GM21576 (cell line): ENCODE results near the gene ZC3H6.
"Not testable (repeated sequence)": the region's sequence is repeated elsewhere in the genome, so short reads cannot be mapped to it uniquely, and the experiment has no call there.

ENCODE experiments used
- ATAC-seq: cut with Tn5 transposase; IDR thresholded peaks from one replicate; pipeline ENCODE4 v1.9.1; 2021; ENCODE audit warnings: mild to moderate bottlenecking, moderate library complexity; ENCODE audit not compliant: unreplicated experiment

ZC3H6 gene

DNA sequence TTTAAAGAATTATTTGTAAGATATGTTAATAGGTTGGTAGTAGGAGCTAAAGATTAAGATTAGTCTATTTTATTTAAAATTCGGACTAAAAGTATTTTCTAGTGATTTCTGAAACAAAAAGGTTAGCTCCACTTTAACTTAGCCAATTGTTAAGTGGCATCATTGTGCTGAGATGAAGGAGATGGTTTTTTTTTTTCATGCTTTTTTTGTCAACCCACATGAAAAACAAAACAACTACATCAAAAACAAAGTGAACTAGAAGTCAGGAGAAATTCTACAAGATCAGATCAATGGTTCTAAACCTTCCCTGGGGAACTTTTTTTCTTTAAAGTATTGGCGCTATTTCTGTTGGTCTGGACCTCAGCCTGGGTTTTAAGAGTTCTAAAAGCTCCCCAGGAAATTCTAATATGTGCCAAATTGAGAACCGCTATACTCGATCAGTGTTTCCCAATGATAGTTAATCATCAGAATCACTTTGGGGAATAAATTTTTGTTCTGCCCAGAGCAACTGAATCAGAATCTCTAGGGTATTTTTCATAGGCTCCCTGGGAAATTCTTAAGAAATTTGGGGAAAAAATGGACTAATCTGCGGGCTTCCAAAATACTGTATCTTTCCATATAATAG is 2.3 kb downstream of the ZC3H6 start:
- no peak for ATAC-seq

DNA sequence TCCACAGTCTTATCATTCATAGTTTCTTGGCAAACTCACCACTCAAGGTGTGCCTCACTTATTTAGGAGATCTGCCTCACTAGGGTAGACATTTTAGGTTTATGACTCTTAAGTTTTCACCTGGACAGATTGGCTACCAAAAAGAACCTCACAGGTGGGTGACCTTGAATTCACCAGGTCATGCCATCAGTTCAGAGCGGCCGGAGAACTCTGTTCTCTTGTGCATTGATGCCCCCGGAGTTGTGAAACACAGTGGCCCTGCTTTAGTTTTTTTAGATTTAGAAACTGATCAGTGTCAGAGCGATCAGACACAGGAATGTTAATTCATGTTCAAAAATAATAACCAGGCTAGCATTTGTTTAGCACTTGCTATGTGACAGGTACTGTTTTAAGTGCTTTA is 6.7 kb downstream of the ZC3H6 start:
- ATAC-seq, result not testable (repeated sequence)

DNA sequence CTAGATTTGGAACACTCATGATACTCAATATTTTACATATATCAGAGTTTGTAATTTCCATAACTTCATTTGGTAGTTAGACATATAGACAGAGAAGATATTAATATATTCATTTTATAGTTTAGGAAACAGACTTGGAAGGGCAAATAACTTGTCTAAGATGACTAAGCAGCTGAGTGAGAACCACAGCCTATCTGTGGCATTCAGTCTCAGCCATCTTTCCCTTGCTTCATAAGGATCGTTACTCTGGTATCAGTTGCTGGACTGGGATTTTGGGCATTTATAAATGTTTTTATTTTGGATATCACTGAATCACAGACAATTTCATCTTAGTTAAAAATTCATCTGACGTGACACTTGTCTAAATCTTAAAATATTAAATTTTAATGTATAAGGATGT is 8.1 kb downstream of the ZC3H6 start:
- not testable (repeated sequence) for ATAC-seq

DNA sequence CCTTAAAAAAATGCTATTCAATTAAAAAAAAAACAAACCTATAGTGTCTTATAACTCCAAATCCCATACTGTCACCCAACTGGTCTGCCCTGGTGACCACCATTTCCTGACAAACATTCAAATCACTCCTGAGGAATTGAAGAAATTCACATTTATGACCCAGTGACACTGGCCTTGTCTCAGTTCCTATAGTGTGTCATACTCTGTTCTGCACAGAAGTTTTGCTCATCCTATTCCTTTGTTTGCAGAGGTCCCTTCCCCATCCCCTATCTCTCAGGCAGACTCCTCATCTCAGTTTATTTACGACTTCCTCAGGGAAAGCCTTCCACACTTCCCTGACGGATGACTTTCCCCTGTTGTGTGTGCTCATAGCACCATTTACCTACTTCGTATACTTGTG is 14.7 kb downstream of the ZC3H6 start:
- no peak for ATAC-seq

DNA sequence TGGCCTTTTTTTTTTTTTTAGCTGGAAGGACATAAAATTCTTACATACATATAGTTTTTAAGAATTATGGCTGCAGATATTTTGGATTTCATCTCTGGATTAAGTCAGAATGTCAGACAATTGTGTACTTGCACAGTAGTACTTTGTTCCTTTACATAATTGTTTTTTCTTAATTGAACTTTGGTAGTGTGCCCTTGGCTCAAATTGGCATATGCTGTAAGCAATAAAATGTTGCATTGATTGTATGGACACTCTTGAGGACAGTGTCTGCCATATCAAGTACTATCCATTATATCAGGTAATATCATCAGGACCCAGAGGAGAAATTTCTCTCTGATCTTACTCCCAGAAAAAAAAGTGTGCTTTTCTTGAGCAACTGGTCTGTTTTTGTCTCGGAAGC is 15.3 kb downstream of the ZC3H6 start:
- ATAC-seq, result no peak

DNA sequence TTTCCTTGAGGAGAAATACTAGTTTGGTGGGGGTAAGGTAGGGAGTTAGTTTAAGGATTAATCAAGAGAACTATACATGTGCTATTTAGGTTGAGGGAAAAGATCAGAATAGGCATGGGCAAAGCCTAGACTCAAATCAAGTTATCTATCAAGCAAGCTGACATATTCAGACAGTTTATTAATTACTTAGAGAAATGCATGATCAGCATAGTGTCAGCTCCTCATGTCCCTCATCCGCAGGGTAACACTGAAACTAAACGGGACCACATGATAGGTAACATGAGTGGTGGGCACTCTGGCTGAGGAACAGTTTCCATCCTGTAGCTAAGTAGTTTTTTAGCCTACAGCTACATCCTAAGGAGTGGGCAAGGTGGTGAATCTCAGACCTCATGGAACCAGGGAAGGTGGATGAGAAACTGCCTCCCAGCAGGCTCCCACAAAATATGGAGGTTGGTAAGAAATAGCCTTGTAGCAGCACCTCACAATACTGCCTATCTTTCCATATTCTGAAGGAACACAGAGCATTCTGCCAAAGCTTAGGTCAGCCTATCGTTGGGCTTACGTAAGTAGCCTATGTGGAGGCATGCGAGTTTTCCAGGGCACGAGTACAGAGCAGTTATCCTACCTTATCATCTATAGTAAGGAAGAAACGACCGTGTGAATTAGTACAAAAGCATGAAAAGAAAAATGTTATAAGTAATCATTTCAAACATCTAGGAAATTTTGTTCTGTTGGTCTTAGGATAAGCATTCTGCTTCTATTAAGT is 18.4 kb downstream of the ZC3H6 start:
- no peak for ATAC-seq

DNA sequence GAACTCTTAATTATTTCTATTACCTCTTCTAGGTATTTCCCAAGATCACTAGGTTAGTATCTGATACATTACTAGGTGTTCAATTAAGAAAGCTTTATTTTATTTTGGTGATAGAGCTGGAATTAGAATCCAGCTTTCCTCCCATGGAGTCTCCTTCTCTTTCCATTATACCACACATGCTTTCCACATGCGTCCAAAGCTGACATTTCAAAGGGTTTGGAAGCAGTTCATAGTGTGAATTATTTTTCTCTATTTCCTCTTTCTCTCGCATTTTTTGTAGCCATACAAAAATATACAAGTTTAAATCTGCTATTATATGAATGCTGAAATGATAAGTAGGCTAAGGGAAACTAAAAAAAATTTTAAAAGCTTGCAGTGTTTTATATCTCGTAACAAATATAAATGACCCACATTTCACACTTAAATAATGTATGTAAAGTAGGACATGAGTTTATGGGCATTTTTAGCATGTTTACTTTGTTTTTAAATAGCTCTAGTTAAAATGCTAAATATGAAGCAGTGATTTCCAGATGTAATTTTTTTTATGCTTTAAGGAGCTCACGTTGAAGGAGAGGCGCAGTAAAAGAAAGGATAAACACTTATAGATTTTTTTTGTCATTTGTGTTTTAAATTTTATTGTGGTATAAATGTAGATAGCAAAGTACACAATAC is 20.1 kb downstream of the ZC3H6 start:
- ATAC-seq, result no peak

DNA sequence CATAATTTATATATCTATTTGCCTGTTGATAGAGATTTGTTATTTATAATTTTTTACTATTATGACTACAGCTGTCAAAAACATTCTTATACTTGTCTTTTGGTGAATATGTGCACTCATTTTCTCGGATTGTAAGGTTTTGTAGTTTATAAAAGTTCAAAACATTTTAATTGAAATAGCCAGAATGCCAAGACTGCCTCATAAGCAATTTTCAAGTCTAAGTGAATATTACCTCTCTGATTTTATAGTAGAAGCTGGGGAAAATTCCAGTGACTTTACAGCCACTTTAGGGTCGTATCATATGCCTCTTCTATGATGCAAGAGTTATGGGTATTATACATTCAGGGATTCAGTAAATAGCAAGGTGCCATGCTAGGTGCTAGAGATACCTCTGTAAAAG is 21.0 kb downstream of the ZC3H6 start:
- ATAC-seq, result no peak

DNA sequence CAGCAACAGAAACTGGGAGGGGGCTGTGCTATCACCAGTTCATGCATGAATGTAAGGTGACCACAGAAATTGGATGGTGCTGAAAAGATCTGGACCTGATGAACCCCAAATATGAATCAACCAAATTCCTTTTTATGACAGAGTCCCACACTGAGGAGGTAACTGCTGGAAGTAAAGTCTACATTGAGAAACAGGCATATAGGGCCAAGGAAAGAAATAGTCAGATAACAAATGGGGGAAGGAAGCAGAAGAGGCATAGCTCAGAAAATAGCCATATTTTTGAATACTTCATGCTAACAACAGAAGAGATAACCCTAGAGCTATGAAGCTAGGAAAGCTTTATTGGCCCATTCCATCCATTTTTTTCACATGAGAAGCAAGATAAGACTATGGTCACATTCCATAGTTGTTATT is 25.8 kb downstream of the ZC3H6 start:
- no peak for ATAC-seq

DNA sequence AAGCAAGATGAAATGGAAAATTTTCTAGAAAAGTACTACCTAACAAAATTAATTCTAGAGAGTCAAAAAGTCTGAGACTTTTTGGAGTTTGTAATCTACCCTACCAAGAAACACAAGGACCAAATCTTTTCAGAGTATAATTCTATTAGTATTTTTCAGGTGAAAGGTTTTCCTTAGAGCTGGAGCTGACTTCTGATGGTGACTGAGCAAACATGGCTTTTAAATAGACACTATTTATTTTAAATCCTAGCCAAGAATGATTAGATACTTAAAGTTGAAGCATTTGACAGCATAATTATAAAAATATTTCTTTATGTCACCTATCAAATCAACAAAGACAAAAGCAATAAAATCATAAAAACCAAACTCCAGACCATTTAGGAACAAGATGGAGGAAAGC is 26.6 kb downstream of the ZC3H6 start:
- no peak for ATAC-seq

DNA sequence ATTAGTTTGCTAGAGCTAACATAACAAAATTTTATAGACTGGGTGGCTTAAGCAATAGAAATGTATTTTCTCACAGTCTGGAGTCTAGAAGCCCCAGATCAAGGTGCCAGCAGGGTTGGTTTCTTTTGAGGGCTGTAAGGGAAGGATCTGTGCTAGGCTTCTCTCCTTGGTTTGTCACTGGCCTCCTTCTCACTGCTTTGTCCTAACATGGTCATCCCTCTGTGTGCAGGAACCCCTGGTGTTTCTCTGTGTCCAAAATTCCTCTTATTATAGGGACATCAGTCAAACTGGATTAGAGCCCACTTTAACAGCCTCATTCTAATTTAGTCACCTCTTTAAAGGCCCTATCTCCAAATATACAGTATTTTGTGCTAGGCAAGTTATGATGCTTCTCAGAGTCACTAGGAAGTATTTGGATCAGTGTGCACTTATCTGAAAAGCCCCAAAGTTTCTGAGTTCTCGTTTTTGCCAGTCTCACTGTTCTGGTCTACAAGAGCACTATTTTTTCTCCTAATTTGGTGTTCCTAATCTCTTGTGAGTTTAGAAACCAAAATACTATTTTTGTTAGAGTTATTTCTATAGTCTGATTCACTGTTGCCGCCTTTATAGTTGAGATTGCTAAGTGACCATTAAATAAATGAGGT is 29.0 kb downstream of the ZC3H6 start:
- no peak for ATAC-seq

DNA sequence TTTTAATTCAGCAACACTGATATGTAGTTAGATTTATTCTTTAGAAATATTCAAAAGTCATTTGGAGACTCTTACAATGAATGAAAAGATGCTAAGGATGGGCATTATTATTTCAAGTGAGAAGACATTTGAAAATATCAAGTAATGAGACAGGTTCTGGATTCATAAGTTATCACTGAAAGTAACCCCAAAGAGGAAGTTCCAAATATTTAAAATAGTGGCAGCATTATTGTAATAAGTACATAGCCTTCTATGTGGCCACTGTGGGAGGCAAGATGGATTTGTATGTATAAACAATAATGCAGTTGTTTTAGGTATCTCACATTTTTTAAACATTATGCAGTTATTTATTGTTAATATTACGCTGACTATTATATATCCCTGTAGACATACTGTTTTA is 29.7 kb downstream of the ZC3H6 start:
- no peak for ATAC-seq

DNA sequence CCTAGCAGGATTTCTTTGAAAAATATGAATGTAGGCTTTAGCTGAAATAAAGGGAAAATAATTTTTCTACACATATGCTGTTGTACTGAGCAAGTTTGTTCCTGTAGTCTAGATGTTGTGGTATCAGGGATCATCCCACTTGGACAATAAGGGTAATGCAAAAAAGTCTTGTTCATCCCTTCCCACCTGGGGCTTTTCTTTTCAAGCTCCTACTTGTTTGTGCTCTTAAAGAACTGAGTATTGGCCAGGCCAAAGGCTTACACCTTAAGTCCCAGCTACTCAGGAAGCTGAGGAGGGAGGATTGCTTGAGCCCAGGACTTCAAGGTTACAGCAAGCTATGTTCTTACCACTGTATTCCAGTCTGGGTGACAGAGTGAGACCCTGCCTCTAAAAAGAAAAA is 35.5 kb downstream of the ZC3H6 start:
- no peak for ATAC-seq

DNA sequence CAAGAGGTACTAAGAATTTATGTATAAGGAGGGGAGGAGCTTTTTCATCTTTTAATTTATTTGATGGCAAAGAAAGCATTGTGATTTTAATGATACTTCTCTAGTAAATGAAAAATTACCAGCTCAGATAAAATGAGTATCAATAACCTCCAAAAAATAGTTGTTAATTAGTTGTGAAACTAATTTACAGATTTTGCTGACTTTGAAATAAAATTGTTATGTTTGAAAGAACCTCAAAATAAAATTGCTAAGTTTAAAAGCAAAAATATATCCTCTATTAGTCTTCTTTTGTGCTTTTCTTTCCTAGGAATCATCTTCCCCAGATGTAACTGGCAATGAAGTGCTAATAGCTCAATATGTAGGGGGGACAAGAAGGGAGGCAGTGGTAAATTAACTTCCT is 36.5 kb downstream of the ZC3H6 start:
- no peak for ATAC-seq

DNA sequence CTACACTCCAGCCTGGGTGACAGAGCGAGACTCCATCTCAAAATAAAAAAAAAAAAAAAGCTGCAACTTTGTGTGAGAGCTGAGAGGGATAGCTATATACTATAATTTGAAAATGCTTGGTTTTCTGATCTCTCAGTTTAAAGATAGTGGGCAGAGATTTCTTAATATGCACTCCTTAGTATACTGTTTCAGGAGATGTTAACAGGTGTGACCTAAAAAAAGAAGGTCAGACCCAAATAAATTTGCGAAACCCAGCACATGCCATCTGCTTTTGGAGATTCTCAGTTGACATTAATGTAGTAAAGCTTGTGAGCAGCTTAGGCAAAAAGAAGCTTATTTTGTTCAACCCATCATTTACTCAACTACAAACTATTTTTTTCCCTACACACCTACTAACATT is 37.4 kb downstream of the ZC3H6 start:
- no peak for ATAC-seq

DNA sequence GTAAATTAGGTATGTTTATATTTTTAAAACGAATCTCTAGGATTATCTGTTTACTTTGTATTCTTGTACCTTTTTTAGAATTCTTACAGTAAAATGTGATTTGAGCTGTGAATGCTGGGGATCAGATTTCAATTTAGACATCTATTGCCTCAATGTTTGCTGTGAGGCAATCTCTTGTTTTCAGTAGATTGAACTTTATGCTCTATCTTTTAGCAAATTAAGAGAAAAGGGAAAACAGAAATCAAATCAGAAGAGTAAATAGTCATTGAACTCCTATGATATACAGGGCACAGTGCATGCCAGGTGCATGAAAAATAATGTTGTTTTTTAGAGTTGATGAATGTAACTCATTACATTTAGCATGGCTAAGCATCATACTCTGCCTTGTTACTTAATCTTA is 39.5 kb downstream of the ZC3H6 start:
- ATAC-seq, result no peak

DNA sequence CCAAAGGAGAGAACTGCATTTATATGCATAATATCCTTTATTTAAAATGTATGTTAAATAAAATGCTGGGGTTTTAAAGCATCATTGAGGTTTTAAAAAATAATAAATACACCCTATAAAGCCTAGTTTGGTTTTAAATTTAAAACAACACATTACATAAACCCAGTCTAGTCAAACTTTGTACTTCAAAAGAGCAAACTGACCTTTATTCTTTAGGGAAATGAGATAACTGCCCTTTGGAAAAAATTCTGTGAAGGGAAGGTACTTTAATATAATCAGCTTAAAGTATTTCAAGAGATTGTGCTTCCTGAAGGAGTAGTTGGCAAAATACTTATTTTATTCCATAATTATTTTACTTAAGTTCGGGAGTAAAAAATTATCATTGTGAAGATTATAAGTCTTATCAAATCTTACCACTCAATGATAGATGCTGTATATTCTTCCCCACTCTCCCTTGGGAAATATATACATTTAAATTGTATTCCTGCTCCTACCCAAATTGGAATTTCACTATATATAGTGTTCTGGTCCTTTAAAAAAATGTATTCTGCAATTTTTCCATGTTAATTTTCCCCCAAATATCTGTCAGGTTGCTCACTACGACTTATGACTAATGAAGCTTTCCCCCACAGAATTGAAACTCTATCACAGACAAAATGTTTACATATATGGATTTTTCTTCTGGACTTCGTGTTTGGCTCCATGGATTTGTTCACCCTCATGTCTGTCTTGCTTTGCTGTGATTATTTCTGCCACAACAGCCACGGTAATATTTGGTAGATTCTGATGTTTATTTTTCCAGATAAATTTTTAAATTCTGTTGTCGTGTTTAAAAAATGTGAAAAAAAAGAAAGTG is 42.1 kb downstream of the ZC3H6 start:
- ATAC-seq, result no peak

DNA sequence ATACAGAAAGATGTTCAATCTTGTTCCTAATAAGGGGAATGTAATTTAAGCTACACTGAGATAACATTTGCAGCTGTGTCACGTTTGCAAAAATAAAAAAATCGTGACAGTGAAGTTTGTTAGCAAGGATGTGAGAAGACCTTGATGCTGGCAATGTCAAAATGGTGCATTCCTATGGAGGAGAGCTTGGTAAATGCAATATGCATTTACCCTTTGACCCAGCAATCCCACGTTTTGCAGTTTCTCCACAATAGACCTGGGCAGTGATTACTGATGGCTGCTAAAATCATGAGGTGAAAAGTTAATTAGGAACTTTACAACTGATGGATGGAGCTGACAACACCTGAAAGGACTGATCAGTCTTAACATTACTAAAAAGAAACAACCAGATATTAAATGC is 43.1 kb downstream of the ZC3H6 start:
- no peak for ATAC-seq

DNA sequence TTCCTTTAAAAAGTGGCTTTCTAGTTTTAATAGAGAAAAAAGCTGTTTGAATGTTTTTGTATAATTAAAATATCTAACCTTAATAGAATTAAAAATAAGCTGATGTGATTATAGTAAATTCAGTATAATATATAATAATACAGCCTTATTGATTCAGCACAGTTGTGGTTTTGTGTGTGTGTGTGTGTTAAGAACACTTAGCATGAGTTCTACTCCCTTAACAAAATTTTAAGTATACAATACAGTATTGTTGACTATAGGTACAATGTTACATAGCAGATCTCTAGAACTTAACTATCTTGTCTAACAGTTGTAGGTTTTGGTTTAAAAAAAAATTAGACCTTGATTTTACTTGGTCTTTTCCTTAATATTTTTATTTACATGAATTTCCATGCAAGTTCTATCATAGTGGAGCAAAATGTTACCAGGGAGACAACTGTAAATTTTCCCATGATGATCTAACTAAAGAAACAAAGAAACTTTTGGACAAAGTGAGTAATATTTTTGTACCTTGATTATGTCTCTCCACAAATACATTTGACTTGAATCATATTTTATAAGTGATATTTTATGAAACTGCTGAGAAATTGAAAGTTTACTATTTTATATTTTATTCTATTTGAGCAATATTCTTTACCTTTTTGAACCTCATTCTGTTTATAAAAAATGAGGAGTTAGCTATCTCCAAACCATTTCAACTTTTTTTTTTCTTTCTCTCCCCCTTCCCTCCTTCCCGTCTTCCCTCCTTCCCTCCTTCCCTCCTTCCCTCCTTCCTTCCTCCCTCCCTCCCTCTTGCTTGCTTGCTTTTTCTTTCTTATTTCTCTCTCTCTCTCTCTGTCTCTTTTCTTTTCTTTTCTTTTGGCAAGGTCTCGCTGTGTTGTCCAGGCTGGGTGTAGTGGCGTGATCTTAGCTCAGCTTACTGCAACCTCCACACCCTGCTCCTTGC is 46.3 kb downstream of the ZC3H6 start:
- no peak for ATAC-seq

DNA sequence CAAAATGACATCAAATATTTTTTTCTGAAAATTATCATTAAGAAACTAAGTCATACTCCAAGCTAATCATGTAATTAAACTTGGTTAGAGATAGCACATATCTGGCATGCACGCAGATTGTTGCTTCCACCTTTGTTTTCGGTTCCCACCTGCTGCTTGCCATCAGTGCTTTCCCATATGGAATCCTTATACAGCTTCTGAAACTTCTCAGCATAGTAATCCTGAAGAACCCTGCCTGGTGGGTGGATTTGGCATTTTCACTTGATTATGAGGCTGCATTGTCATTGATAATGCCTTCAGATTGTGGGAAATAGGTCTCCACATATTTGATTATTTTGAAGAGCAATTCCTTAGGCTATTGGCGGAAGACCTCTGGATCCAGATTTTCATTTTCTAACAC is 47.5 kb downstream of the ZC3H6 start:
- no peak for ATAC-seq
